Gastrocnemius medialis (tissue), 4 donors: ENCODE results near the gene MPHOSPH9. TPM values are rescaled to one million over a fixed set of nuclear protein-coding genes. Genes with fewer than 3 reads are reported as not detected.

ENCODE experiments used
- ATAC-seq, 2 donors: fragments of 150-250 bp; one replicate each; pipeline ENCODE4 v1.9.1; 2016
- DNase-seq, 2 donors: peaks; one replicate each; pipeline ENCODE4 v3.0.0-alpha.2; 2019
- H3K27ac ChIP-seq, 4 donors: fragments of 200-600 bp; sonication (generic); 1 replicate in 1 of 4; 2 replicates in 3 of 4; pipeline ENCODE4 v1.5.1; 2016 to 2018; ENCODE audit warnings: mild to moderate bottlenecking in 2 of 4, moderate library complexity in 1 of 4
- H3K27me3 ChIP-seq, 3 donors: fragments of 200-600 bp; sonication (generic) in 2 of 3; 1 replicate in 1 of 3; 2 replicates in 2 of 3; pipeline versions ENCODE4 v1.5.1 to v1.6.0; 2016 to 2019; ENCODE audit warnings: mild to moderate bottlenecking in 1 of 3, moderate library complexity in 1 of 3
- H3K36me3 ChIP-seq, 2 donors: fragments of 200-600 bp; sonication (generic) in 1 of 2; one replicate each; pipeline ENCODE4 v1.5.1; 2017 to 2018
- H3K4me1 ChIP-seq, 2 donors: fragments of 200-600 bp; sonication (generic) in 1 of 2; one replicate each; pipeline ENCODE4 v1.5.1; 2016 to 2017; ENCODE audit warnings: mild to moderate bottlenecking in 2 of 2
- H3K4me3 ChIP-seq, 4 donors: fragments of 200-600 bp; sonication (generic) in 3 of 4; 1 replicate in 1 of 4; 2 replicates in 3 of 4; pipeline ENCODE4 v1.5.1; 2016 to 2019; ENCODE audit warnings: mild to moderate bottlenecking in 2 of 4
- H3K9me3 ChIP-seq, 3 donors: fragments of 200-600 bp; sonication (generic) in 2 of 3; 1 replicate in 1 of 3; 2 replicates in 2 of 3; pipeline ENCODE4 v1.5.1; 2016 to 2019
- CTCF ChIP-seq, 5 experiments: fragments of 450-650 bp in 3 of 5; fragments of 200-600 bp in 2 of 5; sonication (generic) in 2 of 5; IDR thresholded peaks in 4 of 5; conservative IDR thresholded peaks in 1 of 5; 1 replicate in 4 of 5; 2 replicates in 1 of 5; pipeline ENCODE4 v1.5.1; 2016 to 2019; ENCODE audit warnings: antibody characterized with exemption in 5 of 5, mild to moderate bottlenecking in 3 of 5, moderate library complexity in 3 of 5
- POLR2A ChIP-seq, 2 donors: fragments of 450-650 bp; IDR thresholded peaks; one replicate each; pipeline ENCODE4 v1.6.1; 2017; ENCODE audit warnings: antibody characterized with exemption in 2 of 2, mild to moderate bottlenecking in 2 of 2, moderate library complexity in 2 of 2
- in situ Hi-C, 4 donors: fragments of 200-750 bp; cut with MboI; loops; one replicate each; pipeline versions ENCODE4 v1.15.0 to v1.8.0; 2017; ENCODE audit warnings: low sequenced_read_pairs in 4 of 4
- intact Hi-C: fragments of 100-400 bp; cut with DNase I; formaldehyde crosslinking; loops from one replicate; pipeline ENCODE4 v1.15.1; 2023; ENCODE audit warnings: low total_unique reads
- total RNA-seq, 4 donors: library from RNA; depleted of rRNA; stranded (reverse); fragments of >200 nt; gene quantifications; one replicate each; pipeline versions ENCODE4 v1.1.0 to v1.2.3, GENCODE V29; 2016

MPHOSPH9 gene
- total RNA-seq, 4 donors from 2014 or later: 8.5 to 35.4 (median 12.7) TPM

GRCh38 chr12:123148223-123148622, 84.7 kb downstream of the MPHOSPH9 start:
- no peak for TF ChIP-seq POLR2A (IDR thresholded peaks at IDR 0.05)
- no peak for TF ChIP-seq CTCF (IDR thresholded peaks at IDR 0.05 in 4 of 5, conservative IDR thresholded peaks at IDR 0.05 in 1 of 5)
- intact Hi-C loops: no loop called here
- H3K9me3 ChIP-seq: no peaks in the 10 kb centered on the region
- H3K4me1 ChIP-seq: peaks cover 18 to 27% of the 10 kb centered on the region in 2 donors
- no peak overlapping the region for H3K4me3 ChIP-seq
- H3K27me3 ChIP-seq: no peaks in the 10 kb centered on the region
- ATAC-seq: no peak
- in situ Hi-C loops: loop anchor here in 3 of 4 donors (5.0 to 10.0 kb wide), 2 partner anchors 101 to 103 kb away; no protein-coding TSS in a partner anchor
- no peak overlapping the region for H3K27ac ChIP-seq
- DNase-seq: no peak
- no peaks in the 10 kb centered on the region for H3K36me3 ChIP-seq

GRCh38 chr12:123145211-123145610, 87.7 kb downstream of the MPHOSPH9 start:
- Histone ChIP-seq H3K36me3 (no peaks in the 10 kb centered on the region), H3K27me3 (no peaks in the 10 kb centered on the region), H3K4me1 (peaks cover 35 to 37% of the 10 kb centered on the region in 2 donors), H3K9me3 (no peaks in the 10 kb centered on the region), H3K4me3 (no peak overlapping the region), H3K27ac (no peak overlapping the region)
- no peak for DNase-seq
- in situ Hi-C loops (loop anchor here in 3 of 4 donors (5.0 to 10.0 kb wide), 2 partner anchors 98 to 100 kb away; no protein-coding TSS in a partner anchor), intact Hi-C loops (no loop called here)
- TF ChIP-seq CTCF (IDR thresholded peaks at IDR 0.05 in 4 of 5, conservative IDR thresholded peaks at IDR 0.05 in 1 of 5): no peak
- no peak for TF ChIP-seq POLR2A (IDR thresholded peaks at IDR 0.05)
- no peak for ATAC-seq

- Histone ChIP-seq H3K4me1 (peaks cover 28 to 37% of the 10 kb centered on the region in 2 donors), H3K27ac (peak overlapping the region in 1 of 4 donors; percentile 55), H3K9me3 (no peaks in the 10 kb centered on the region), H3K27me3 (no peaks in the 10 kb centered on the region), H3K4me3 (no peak overlapping the region), H3K36me3 (no peaks in the 10 kb centered on the region)
- no peak for DNase-seq
- in situ Hi-C loops (loop anchor here in 2 of 4 donors (10.0 kb wide), 1 partner anchor 99 kb away; no protein-coding TSS in a partner anchor), intact Hi-C loops (no loop called here)
- ATAC-seq: no peak
- TF ChIP-seq CTCF (IDR thresholded peaks at IDR 0.05 in 4 of 5, conservative IDR thresholded peaks at IDR 0.05 in 1 of 5) (no peak), POLR2A (IDR thresholded peaks at IDR 0.05) (no peak)
These were observed 89.0 kb downstream of the MPHOSPH9 start for GRCh38 chr12:123143736-123144461.

GRCh38 chr12:123142921-123143735, 89.8 kb downstream of the MPHOSPH9 start:
- TF ChIP-seq POLR2A (IDR thresholded peaks at IDR 0.05) (no peak), CTCF (IDR thresholded peaks at IDR 0.05 in 4 of 5, conservative IDR thresholded peaks at IDR 0.05 in 1 of 5) (no peak)
- no peak for ATAC-seq
- in situ Hi-C loops (loop anchor here in 2 of 4 donors (10.0 kb wide), 1 partner anchor 98 kb away; no protein-coding TSS in a partner anchor), intact Hi-C loops (no loop called here)
- Histone ChIP-seq H3K27ac (peak overlapping the region in 3 of 4 donors; percentile 8 to 64 (median 55)), H3K4me1 (peaks cover 26 to 34% of the 10 kb centered on the region in 2 donors), H3K9me3 (no peaks in the 10 kb centered on the region), H3K27me3 (no peaks in the 10 kb centered on the region), H3K36me3 (no peaks in the 10 kb centered on the region), H3K4me3 (no peak overlapping the region)
- DNase-seq: no peak
